ENCODE data around the gene SYT2. TPM values are rescaled to one million over a fixed set of nuclear protein-coding genes. Genes with fewer than 3 reads are reported as not detected.
A peak's percentile ranks its signal among the peaks of the same experiment; 100 is the strongest.
"Not testable (repeated sequence)": the region's sequence is repeated elsewhere in the genome, so short reads cannot be mapped to it uniquely, and the experiment has no call there.

The SYT2 gene
- total RNA-seq, 1 experiment from 2014 or later, result 0.69 TPM

- CTCF ChIA-PET, result no interaction called here
Measured at GRCh38 chr1:202623075-202623474, 87.2 kb downstream of the SYT2 start.

GRCh38 chr1:202622388-202622787 is 87.9 kb downstream of the SYT2 start:
- intact Hi-C loops (cut with micrococcal nuclease; ENCODE audit: unreplicated experiment), result no loop called here
- Histone ChIP-seq H3K27ac (ENCODE audit: low read depth, low read length, poor library complexity, severe bottlenecking) (peak overlapping the region; percentile 60), H3K4me3 (ENCODE audit: low read depth, low read length, poor library complexity, severe bottlenecking) (no peak overlapping the region), H3K9me3 (ENCODE audit: low read depth, low read length, poor library complexity, severe bottlenecking) (no peaks in the 10 kb centered on the region), H3K4me1 (ENCODE audit: insufficient read depth, low read length, poor library complexity, severe bottlenecking) (peaks cover 47% of the 10 kb centered on the region), H3K36me3 (ENCODE audit: insufficient read depth, low read length, poor library complexity, severe bottlenecking) (no peaks in the 10 kb centered on the region), H3K27me3 (replicated peaks; ENCODE audit: insufficient read depth, low read depth, low read length, poor library complexity) (no peaks in the 10 kb centered on the region)
- DNase-seq (ENCODE audit: low spot score), result no peak
- TF ChIP-seq CTCF (conservative IDR thresholded peaks at IDR 0.05; ENCODE audit: low read depth, low read length), result no peak
- no peak for TF ChIP-seq EZH2 (IDR thresholded peaks at IDR 0.05; ENCODE audit: borderline replicate concordance, low read depth, low read length, poor library complexity, severe bottlenecking)
- CTCF ChIA-PET, result no interaction called here
- no TSS peak for BruUV-seq (replicated peaks)
- POLR2A ChIA-PET (ENCODE audit: low non-redundant PET), result no interaction called here

More at GRCh38 chr1:202623075-202623474, 87.2 kb downstream of the SYT2 start:
- H3K9me3 ChIP-seq (ENCODE audit: low read depth, low read length, poor library complexity, severe bottlenecking), result no peaks in the 10 kb centered on the region
- no peaks in the 10 kb centered on the region for H3K27me3 ChIP-seq (replicated peaks; ENCODE audit: insufficient read depth, low read depth, low read length, poor library complexity)
- DNase-seq (ENCODE audit: low spot score), result peak; percentile 43
- TF ChIP-seq EZH2 (IDR thresholded peaks at IDR 0.05; ENCODE audit: borderline replicate concordance, low read depth, low read length, poor library complexity, severe bottlenecking) (no peak), CTCF (conservative IDR thresholded peaks at IDR 0.05; ENCODE audit: low read depth, low read length) (no peak)
- H3K4me1 ChIP-seq (ENCODE audit: insufficient read depth, low read length, poor library complexity, severe bottlenecking), result peaks cover 52% of the 10 kb centered on the region
- H3K4me3 ChIP-seq (ENCODE audit: low read depth, low read length, poor library complexity, severe bottlenecking), result no peak overlapping the region
- POLR2A ChIA-PET (ENCODE audit: low non-redundant PET), result no interaction called here
- BruUV-seq (replicated peaks), result no TSS peak
- no peaks in the 10 kb centered on the region for H3K36me3 ChIP-seq (ENCODE audit: insufficient read depth, low read length, poor library complexity, severe bottlenecking)
- H3K27ac ChIP-seq (ENCODE audit: low read depth, low read length, poor library complexity, severe bottlenecking), result peak overlapping the region; percentile 60
- intact Hi-C loops (cut with micrococcal nuclease; ENCODE audit: unreplicated experiment), result no loop called here

- BruUV-seq (replicated peaks), result no TSS peak
- no peak for TF ChIP-seq CTCF (conservative IDR thresholded peaks at IDR 0.05; ENCODE audit: low read depth, low read length)
- no peak for TF ChIP-seq EZH2 (IDR thresholded peaks at IDR 0.05; ENCODE audit: borderline replicate concordance, low read depth, low read length, poor library complexity, severe bottlenecking)
- Histone ChIP-seq H3K27me3 (replicated peaks; ENCODE audit: insufficient read depth, low read depth, low read length, poor library complexity) (no peaks in the 10 kb centered on the region), H3K4me3 (ENCODE audit: low read depth, low read length, poor library complexity, severe bottlenecking) (no peak overlapping the region), H3K4me1 (ENCODE audit: insufficient read depth, low read length, poor library complexity, severe bottlenecking) (peaks cover 39% of the 10 kb centered on the region), H3K36me3 (ENCODE audit: insufficient read depth, low read length, poor library complexity, severe bottlenecking) (no peaks in the 10 kb centered on the region), H3K9me3 (ENCODE audit: low read depth, low read length, poor library complexity, severe bottlenecking) (no peaks in the 10 kb centered on the region), H3K27ac (ENCODE audit: low read depth, low read length, poor library complexity, severe bottlenecking) (no peak overlapping the region)
- DNase-seq (ENCODE audit: low spot score), result no peak
- intact Hi-C loops (cut with micrococcal nuclease; ENCODE audit: unreplicated experiment), result no loop called here
- CTCF ChIA-PET, result no interaction called here
- POLR2A ChIA-PET (ENCODE audit: low non-redundant PET), result no interaction called here
Measured at GRCh38 chr1:202621446-202621845, 88.8 kb downstream of the SYT2 start.

DNA sequence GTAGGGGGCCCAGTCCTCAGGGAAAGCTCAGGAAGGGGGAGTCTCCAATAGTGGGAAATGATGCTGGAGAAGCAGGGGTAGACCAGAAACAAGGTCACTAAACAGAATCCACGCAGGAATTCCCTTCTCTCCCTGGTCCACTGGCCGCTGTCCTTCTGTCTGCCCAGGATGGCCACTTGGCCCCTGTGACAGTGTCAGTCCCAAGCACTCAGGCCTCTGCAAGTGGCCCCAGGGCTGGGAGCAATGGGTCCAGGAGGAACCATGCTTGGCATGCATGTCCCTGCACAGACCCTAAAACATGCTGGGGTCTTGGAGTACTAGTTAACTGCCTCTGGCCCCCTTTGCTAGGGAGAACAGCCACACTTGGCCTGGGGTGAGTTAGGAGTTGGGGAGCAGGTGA is 90.2 kb downstream of the SYT2 start:
- BruUV-seq (replicated peaks); H3K27me3 ChIP-seq (replicated peaks; ENCODE audit: insufficient read depth, low read depth, low read length, poor library complexity); POLR2A ChIA-PET (ENCODE audit: low non-redundant PET); H3K27ac ChIP-seq (ENCODE audit: low read depth, low read length, poor library complexity, severe bottlenecking); H3K4me3 ChIP-seq (ENCODE audit: low read depth, low read length, poor library complexity, severe bottlenecking); DNase-seq (ENCODE audit: low spot score); H3K9me3 ChIP-seq (ENCODE audit: low read depth, low read length, poor library complexity, severe bottlenecking); intact Hi-C loops (cut with micrococcal nuclease; ENCODE audit: unreplicated experiment); H3K36me3 ChIP-seq (ENCODE audit: insufficient read depth, low read length, poor library complexity, severe bottlenecking); CTCF ChIA-PET: not testable (repeated sequence)
- peaks cover 42% of the 10 kb centered on the region for H3K4me1 ChIP-seq (ENCODE audit: insufficient read depth, low read length, poor library complexity, severe bottlenecking)

Data from A673 (cell line).